G401 (cell line): ENCODE results near the gene AFF3. TPM values are rescaled to one million over a fixed set of nuclear protein-coding genes. Genes with fewer than 3 reads are reported as not detected.

Experiments
- DNase-seq: peaks from one replicate; pipeline ENCODE4 v3.0.0-alpha.2; 2015; ENCODE audit warnings: low spot score
- in situ Hi-C: cut with HindIII; loops from 2 replicates; pipeline ENCODE4 v1.10.0; 2016; ENCODE audit warnings: low sequenced_read_pairs, mixed read lengths
- total RNA-seq: library from RNA; depleted of rRNA; stranded (reverse); fragments of >200 nt; shearing (Covaris generic); gene quantifications from 2 replicates; pipeline ENCODE4 v1.2.3, GENCODE V29; 2014

AFF3 gene
- total RNA-seq, 1 experiment from 2014 or later, result 3.0 TPM

- DNase-seq, result peak; percentile 64
- in situ Hi-C loops, result no loop called here
These were observed 284.4 kb downstream of the AFF3 start for GRCh38 chr2:99857867-99858444.

GRCh38 chr2:99857372-99857771, 285.0 kb downstream of the AFF3 start:
- DNase-seq, result no peak
- in situ Hi-C loops, result no loop called here

- in situ Hi-C loops, result no loop called here
- DNase-seq, result no peak
These were observed 286.3 kb downstream of the AFF3 start for GRCh38 chr2:99856119-99856518.

GRCh38 chr2:99854236-99854852, 288.0 kb downstream of the AFF3 start:
- in situ Hi-C loops, result no loop called here
- peak; percentile 68 for DNase-seq

GRCh38 chr2:99852956-99853355, 289.4 kb downstream of the AFF3 start:
- DNase-seq, result peak; percentile 47
- in situ Hi-C loops, result no loop called here

- peak; percentile 67 for DNase-seq
- in situ Hi-C loops, result no loop called here
These were observed 289.9 kb downstream of the AFF3 start for GRCh38 chr2:99852376-99852934.

GRCh38 chr2:99851811-99852210, 290.6 kb downstream of the AFF3 start:
- no peak for DNase-seq
- in situ Hi-C loops, result no loop called here

- in situ Hi-C loops, result no loop called here
- DNase-seq, result no peak
These were observed 291.3 kb downstream of the AFF3 start for GRCh38 chr2:99851089-99851488.

GRCh38 chr2:99850084-99850710, 292.2 kb downstream of the AFF3 start:
- in situ Hi-C loops, result no loop called here
- DNase-seq, result no peak

GRCh38 chr2:99846462-99847107, 295.8 kb downstream of the AFF3 start:
- no peak for DNase-seq
- in situ Hi-C loops, result no loop called here

GRCh38 chr2:99845296-99845695, 297.1 kb downstream of the AFF3 start:
- in situ Hi-C loops, result no loop called here
- no peak for DNase-seq

GRCh38 chr2:99842451-99842850, 299.9 kb downstream of the AFF3 start:
- DNase-seq, result no peak
- in situ Hi-C loops, result no loop called here

- DNase-seq, result no peak
- in situ Hi-C loops, result no loop called here
These were observed 300.6 kb downstream of the AFF3 start for GRCh38 chr2:99841749-99842148.

GRCh38 chr2:99840831-99841230, 301.6 kb downstream of the AFF3 start:
- no peak for DNase-seq
- in situ Hi-C loops, result no loop called here

- DNase-seq, result no peak
These were observed 305.4 kb downstream of the AFF3 start for GRCh38 chr2:99836690-99837605.

GRCh38 chr2:99834426-99834825, 308.0 kb downstream of the AFF3 start:
- DNase-seq, result no peak
- in situ Hi-C loops, result no loop called here

More at GRCh38 chr2:99836690-99837605, 305.4 kb downstream of the AFF3 start:
- in situ Hi-C loops, result no loop called here

GRCh38 chr2:99833586-99834201, 308.7 kb downstream of the AFF3 start:
- in situ Hi-C loops, result no loop called here
- no peak for DNase-seq

GRCh38 chr2:99832926-99833325, 309.5 kb downstream of the AFF3 start:
- no peak for DNase-seq
- in situ Hi-C loops, result no loop called here

GRCh38 chr2:99831772-99832171, 310.6 kb downstream of the AFF3 start:
- DNase-seq, result no peak
- in situ Hi-C loops, result no loop called here
